HG03575 (cell line): Measurements from ENCODE around the gene KCNMB2.

Experiments used
- ATAC-seq: cut with Tn5 transposase; IDR thresholded peaks from one replicate; pipeline ENCODE4 v1.9.1; 2021; ENCODE audit not compliant: unreplicated experiment, insufficient number of reproducible peaks, low FRiP score; ENCODE audit errors: extremely low read depth

Gene KCNMB2

GRCh38 chr3:178676942-178677790, 140.9 kb downstream of the KCNMB2 start:
- ATAC-seq: peak; percentile 50

- no peak for ATAC-seq
These were observed 141.7 kb downstream of the KCNMB2 start for GRCh38 chr3:178677961-178678360.

- no peak for ATAC-seq
These were observed 143.8 kb downstream of the KCNMB2 start for GRCh38 chr3:178680037-178680436.

GRCh38 chr3:178680489-178680888, 144.3 kb downstream of the KCNMB2 start:
- no peak for ATAC-seq

- ATAC-seq: no peak
These were observed 148.8 kb downstream of the KCNMB2 start for GRCh38 chr3:178684881-178685590.

- ATAC-seq: no peak
These were observed 149.3 kb downstream of the KCNMB2 start for GRCh38 chr3:178685591-178685906.

GRCh38 chr3:178686826-178687225, 150.6 kb downstream of the KCNMB2 start:
- no peak for ATAC-seq

GRCh38 chr3:178690571-178690970, 154.3 kb downstream of the KCNMB2 start:
- ATAC-seq: no peak

- no peak for ATAC-seq
These were observed 163.1 kb downstream of the KCNMB2 start for GRCh38 chr3:178699364-178699763.

GRCh38 chr3:178699810-178700209, 163.6 kb downstream of the KCNMB2 start:
- no peak for ATAC-seq

- ATAC-seq: no peak
These were observed 167.2 kb downstream of the KCNMB2 start for GRCh38 chr3:178703268-178703975.

GRCh38 chr3:178705925-178706324, 169.7 kb downstream of the KCNMB2 start:
- no peak for ATAC-seq

GRCh38 chr3:178706411-178706810, 170.2 kb downstream of the KCNMB2 start:
- ATAC-seq: no peak

- ATAC-seq: no peak
These were observed 171.2 kb downstream of the KCNMB2 start for GRCh38 chr3:178707311-178708031.

GRCh38 chr3:178709051-178709450, 172.8 kb downstream of the KCNMB2 start:
- ATAC-seq: no peak

- no peak for ATAC-seq
These were observed 175.5 kb downstream of the KCNMB2 start for GRCh38 chr3:178711753-178712152.

- no peak for ATAC-seq
These were observed 176.0 kb downstream of the KCNMB2 start for GRCh38 chr3:178712247-178712646.

GRCh38 chr3:178714925-178715832, 178.9 kb downstream of the KCNMB2 start:
- no peak for ATAC-seq
